Measurements from ENCODE around the gene FCF1. TPM values are rescaled to one million over a fixed set of nuclear protein-coding genes. Genes with fewer than 3 reads are reported as not detected.

FCF1 gene, protein sequence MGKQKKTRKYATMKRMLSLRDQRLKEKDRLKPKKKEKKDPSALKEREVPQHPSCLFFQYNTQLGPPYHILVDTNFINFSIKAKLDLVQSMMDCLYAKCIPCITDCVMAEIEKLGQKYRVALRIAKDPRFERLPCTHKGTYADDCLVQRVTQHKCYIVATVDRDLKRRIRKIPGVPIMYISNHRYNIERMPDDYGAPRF
- polyA plus RNA-seq (2013, experiment 1 of 2): 84.5 TPM
- 83.5 TPM for polyA plus RNA-seq (2013, experiment 2 of 2)

DNA sequence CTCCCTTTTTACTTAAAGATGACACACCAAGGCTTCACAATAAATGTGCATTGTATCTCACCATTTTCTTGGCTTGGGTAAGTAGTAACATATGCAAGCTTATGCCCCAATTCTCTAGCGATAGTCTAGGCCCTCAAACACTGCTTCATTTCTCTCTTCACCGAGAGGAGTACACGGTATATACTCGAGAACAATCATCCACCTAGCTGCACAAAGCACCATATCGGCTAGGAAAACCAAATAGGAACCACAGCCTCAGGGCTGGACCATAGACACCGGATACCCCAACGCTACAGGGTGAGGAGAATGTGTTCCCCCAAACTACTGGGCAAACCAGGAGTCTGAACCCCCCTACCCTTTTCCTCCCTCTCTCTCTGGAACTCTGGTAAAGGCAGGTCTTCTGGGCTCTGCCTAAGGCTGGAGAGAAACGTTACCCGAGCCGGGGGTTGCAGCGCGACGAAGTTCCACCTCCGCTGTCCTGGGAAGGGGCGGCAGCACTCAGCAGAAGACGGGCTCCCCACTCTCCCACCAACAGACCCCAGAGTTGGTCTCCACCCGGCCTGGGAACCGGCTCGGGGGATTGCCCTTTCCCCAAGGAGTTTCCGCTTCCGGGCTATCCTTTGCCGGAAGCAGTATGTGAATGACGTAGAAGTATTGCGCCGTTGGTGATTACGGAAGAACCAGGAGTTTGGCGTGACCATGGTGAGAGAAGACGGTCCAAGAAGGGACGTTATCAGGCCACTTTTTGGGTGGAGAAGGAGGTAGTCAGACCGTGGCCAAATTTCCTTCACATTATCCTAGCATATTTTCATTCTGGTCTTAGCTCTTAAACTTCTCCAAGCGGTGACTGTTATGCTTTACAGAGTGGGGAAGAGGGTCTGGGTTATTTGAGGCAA, at the start of gene FCF1, which contains the start of gene AREL1:
FCF1 (plus strand) TSS at position 646 of the 896 bp plus-strand sequence; CDS start at position 700, 54 bp downstream.
AREL1 (minus strand) TSS at position 582 of the 896 bp plus-strand sequence. CDS start 27,465 bp downstream, outside the sequence.
- peak within 1 kb of the TSS; percentile 97 for H3K9ac ChIP-seq (ENCODE audit: low read length)
- H3K79me1 ChIP-seq (ENCODE audit: low read length): peaks cover 14% of the 10 kb centered on the region
- H3K23ac ChIP-seq (ENCODE audit: low read length): no peak within 1 kb of the TSS
- no peak within 1 kb of the TSS for H2BK5ac ChIP-seq (ENCODE audit: low read length)
- peak within 1 kb of the TSS; percentile 91 for H4K5ac ChIP-seq (ENCODE audit: low read length)
- H3K4me2 ChIP-seq (ENCODE audit: low read length): peak within 1 kb of the TSS; percentile 99
- H3K4me3 ChIP-seq (ENCODE audit: low read length): peak within 1 kb of the TSS; percentile 100
- H4K8ac ChIP-seq (ENCODE audit: low read depth, low read length): peak within 1 kb of the TSS; percentile 98
- peaks cover 35% of the 10 kb centered on the region for H3K79me2 ChIP-seq (ENCODE audit: control insufficient read depth, insufficient read depth, low read length)
- peak within 1 kb of the TSS; percentile 97 for H3K56ac ChIP-seq (ENCODE audit: low read length)
- no peaks in the 10 kb centered on the region for H3K27me3 ChIP-seq (ENCODE audit: insufficient read depth, low read length, poor library complexity)
- no peaks in the 10 kb centered on the region for H3K36me3 ChIP-seq (ENCODE audit: control insufficient read depth, insufficient read depth, low read length)
- no CpG with 5 or more reads among the region's 31 CpGs for WGBS (ENCODE audit: extremely low coverage, insufficient coverage, low lambda C conversion rate)
- peak; percentile 97 for DNase-seq
- no peak within 1 kb of the TSS for H3K27ac ChIP-seq (ENCODE audit: low read depth, low read length)
- H3K4me1 ChIP-seq (ENCODE audit: control insufficient read depth, low read depth, low read length): peaks cover 1% of the 10 kb centered on the region
- no peak within 1 kb of the TSS for H2BK15ac ChIP-seq (replicated peaks; ENCODE audit: low read depth)
- no peak within 1 kb of the TSS for H3K18ac ChIP-seq (ENCODE audit: low read length)
- peak within 1 kb of the TSS; percentile 96 for H2AK5ac ChIP-seq (ENCODE audit: low read length)
- H3K4ac ChIP-seq (ENCODE audit: low read depth, low read length): peak within 1 kb of the TSS; percentile 26
- no peak within 1 kb of the TSS for H2BK120ac ChIP-seq (ENCODE audit: low read depth, low read length)

GRCh38 chr14:74663884-74664283, 49.1 kb upstream of the FCF1 start:
- Histone ChIP-seq H3K79me2 (ENCODE audit: control insufficient read depth, insufficient read depth, low read length) (no peaks in the 10 kb centered on the region), H3K4me3 (ENCODE audit: low read length) (no peak overlapping the region), H2BK15ac (replicated peaks; ENCODE audit: low read depth) (no peak overlapping the region), H3K36me3 (ENCODE audit: control insufficient read depth, insufficient read depth, low read length) (peaks cover 9% of the 10 kb centered on the region), H3K4me1 (ENCODE audit: control insufficient read depth, low read depth, low read length) (no peaks in the 10 kb centered on the region), H2BK120ac (ENCODE audit: low read depth, low read length) (no peak overlapping the region), H3K18ac (ENCODE audit: low read length) (no peak overlapping the region), H3K9ac (ENCODE audit: low read length) (no peak overlapping the region), H4K8ac (ENCODE audit: low read depth, low read length) (no peak overlapping the region), H3K56ac (ENCODE audit: low read length) (no peak overlapping the region), H2BK5ac (ENCODE audit: low read length) (no peak overlapping the region), H2AK5ac (ENCODE audit: low read length) (no peak overlapping the region), H3K4ac (ENCODE audit: low read depth, low read length) (no peak overlapping the region), H3K23ac (ENCODE audit: low read length) (no peak overlapping the region), H4K5ac (ENCODE audit: low read length) (no peak overlapping the region), H3K27me3 (ENCODE audit: insufficient read depth, low read length, poor library complexity) (no peaks in the 10 kb centered on the region), H3K4me2 (ENCODE audit: low read length) (no peak overlapping the region), H3K79me1 (ENCODE audit: low read length) (no peaks in the 10 kb centered on the region), H3K27ac (ENCODE audit: low read depth, low read length) (no peak overlapping the region)
- DNase-seq: no peak
- no CpG with 5 or more reads among the region's 7 CpGs for WGBS (ENCODE audit: extremely low coverage, insufficient coverage, low lambda C conversion rate)

DNA sequence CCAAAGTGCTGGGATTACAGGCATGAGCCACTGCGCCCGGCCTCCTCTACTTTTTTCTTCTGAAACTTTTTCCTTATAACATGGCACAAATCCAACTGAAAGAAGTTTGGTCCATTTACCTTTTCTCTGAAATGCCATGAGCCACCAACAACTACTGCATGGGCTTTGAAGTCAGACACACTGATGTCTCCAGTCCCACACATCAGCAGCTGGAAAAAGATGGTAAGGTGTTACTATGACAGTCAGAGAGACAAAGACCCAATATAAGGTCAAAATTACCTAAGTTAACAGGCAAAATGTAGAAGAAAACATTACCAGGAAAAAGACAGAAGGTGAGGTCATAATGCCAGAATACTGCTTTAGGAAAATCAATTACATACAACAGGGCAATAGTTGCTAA, 48.2 kb upstream of the FCF1 start:
- H3K4me2 ChIP-seq (ENCODE audit: low read length): no peak overlapping the region
- no peak overlapping the region for H2BK5ac ChIP-seq (ENCODE audit: low read length)
- no peak overlapping the region for H3K23ac ChIP-seq (ENCODE audit: low read length)
- no peaks in the 10 kb centered on the region for H3K4me1 ChIP-seq (ENCODE audit: control insufficient read depth, low read depth, low read length)
- no peak overlapping the region for H4K5ac ChIP-seq (ENCODE audit: low read length)
- no peak overlapping the region for H3K4ac ChIP-seq (ENCODE audit: low read depth, low read length)
- H3K79me2 ChIP-seq (ENCODE audit: control insufficient read depth, insufficient read depth, low read length): no peaks in the 10 kb centered on the region
- H3K27ac ChIP-seq (ENCODE audit: low read depth, low read length): no peak overlapping the region
- H3K18ac ChIP-seq (ENCODE audit: low read length): no peak overlapping the region
- no peaks in the 10 kb centered on the region for H3K79me1 ChIP-seq (ENCODE audit: low read length)
- no peak for DNase-seq
- no peak overlapping the region for H3K9ac ChIP-seq (ENCODE audit: low read length)
- peaks cover 11% of the 10 kb centered on the region for H3K36me3 ChIP-seq (ENCODE audit: control insufficient read depth, insufficient read depth, low read length)
- no peak overlapping the region for H3K56ac ChIP-seq (ENCODE audit: low read length)
- no peaks in the 10 kb centered on the region for H3K27me3 ChIP-seq (ENCODE audit: insufficient read depth, low read length, poor library complexity)
- no CpG with 5 or more reads among the region's 2 CpGs for WGBS (ENCODE audit: extremely low coverage, insufficient coverage, low lambda C conversion rate)
- H3K4me3 ChIP-seq (ENCODE audit: low read length): no peak overlapping the region
- no peak overlapping the region for H2BK120ac ChIP-seq (ENCODE audit: low read depth, low read length)
- no peak overlapping the region for H4K8ac ChIP-seq (ENCODE audit: low read depth, low read length)
- H2BK15ac ChIP-seq (replicated peaks; ENCODE audit: low read depth): no peak overlapping the region
- H2AK5ac ChIP-seq (ENCODE audit: low read length): no peak overlapping the region

- H4K8ac ChIP-seq (ENCODE audit: low read depth, low read length): no peak overlapping the region
- no peak overlapping the region for H3K4me2 ChIP-seq (ENCODE audit: low read length)
- H3K4ac ChIP-seq (ENCODE audit: low read depth, low read length): no peak overlapping the region
- H3K27me3 ChIP-seq (ENCODE audit: insufficient read depth, low read length, poor library complexity): no peaks in the 10 kb centered on the region
- no CpG with 5 or more reads among the region's 1 CpG for WGBS (ENCODE audit: extremely low coverage, insufficient coverage, low lambda C conversion rate)
- no peaks in the 10 kb centered on the region for H3K79me1 ChIP-seq (ENCODE audit: low read length)
- no peak overlapping the region for H2AK5ac ChIP-seq (ENCODE audit: low read length)
- no peak overlapping the region for H3K27ac ChIP-seq (ENCODE audit: low read depth, low read length)
- no peak overlapping the region for H3K56ac ChIP-seq (ENCODE audit: low read length)
- H4K5ac ChIP-seq (ENCODE audit: low read length): no peak overlapping the region
- no peak overlapping the region for H3K9ac ChIP-seq (ENCODE audit: low read length)
- no peak for DNase-seq
- H3K23ac ChIP-seq (ENCODE audit: low read length): no peak overlapping the region
- no peaks in the 10 kb centered on the region for H3K4me1 ChIP-seq (ENCODE audit: control insufficient read depth, low read depth, low read length)
- no peak overlapping the region for H2BK5ac ChIP-seq (ENCODE audit: low read length)
- H3K36me3 ChIP-seq (ENCODE audit: control insufficient read depth, insufficient read depth, low read length): peaks cover 13% of the 10 kb centered on the region
- H3K18ac ChIP-seq (ENCODE audit: low read length): no peak overlapping the region
- no peak overlapping the region for H3K4me3 ChIP-seq (ENCODE audit: low read length)
- no peak overlapping the region for H2BK15ac ChIP-seq (replicated peaks; ENCODE audit: low read depth)
- H3K79me2 ChIP-seq (ENCODE audit: control insufficient read depth, insufficient read depth, low read length): no peaks in the 10 kb centered on the region
- H2BK120ac ChIP-seq (ENCODE audit: low read depth, low read length): no peak overlapping the region
Observed at GRCh38 chr14:74667758-74668157, 45.2 kb upstream of the FCF1 start.

DNA sequence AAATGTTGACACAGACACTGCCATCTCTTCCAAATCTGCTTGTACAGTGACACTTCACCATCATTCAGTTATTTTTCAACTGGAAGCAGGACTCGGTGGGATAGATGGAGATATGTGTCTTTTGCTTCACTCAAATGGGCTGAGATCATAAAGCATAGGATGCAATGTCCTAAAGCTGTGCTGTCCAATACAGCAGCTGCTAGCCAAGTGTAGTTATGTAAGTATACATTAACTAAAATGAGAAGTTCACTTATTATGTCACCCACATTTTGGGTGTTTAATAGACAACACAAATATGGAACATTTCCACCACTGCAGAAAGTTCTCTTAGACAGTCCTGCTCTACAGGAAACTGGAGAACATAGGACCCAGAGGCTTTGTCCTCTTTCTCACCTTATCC, 43.7 kb upstream of the FCF1 start:
- no CpG with 5 or more reads among the region's 1 CpG for WGBS (ENCODE audit: extremely low coverage, insufficient coverage, low lambda C conversion rate)
- no peak overlapping the region for H3K23ac ChIP-seq (ENCODE audit: low read length)
- no peaks in the 10 kb centered on the region for H3K27me3 ChIP-seq (ENCODE audit: insufficient read depth, low read length, poor library complexity)
- no peak overlapping the region for H2BK15ac ChIP-seq (replicated peaks; ENCODE audit: low read depth)
- H3K79me1 ChIP-seq (ENCODE audit: low read length): no peaks in the 10 kb centered on the region
- no peak overlapping the region for H3K18ac ChIP-seq (ENCODE audit: low read length)
- no peak overlapping the region for H4K5ac ChIP-seq (ENCODE audit: low read length)
- peaks cover 11% of the 10 kb centered on the region for H3K36me3 ChIP-seq (ENCODE audit: control insufficient read depth, insufficient read depth, low read length)
- H3K79me2 ChIP-seq (ENCODE audit: control insufficient read depth, insufficient read depth, low read length): no peaks in the 10 kb centered on the region
- no peak overlapping the region for H4K8ac ChIP-seq (ENCODE audit: low read depth, low read length)
- no peak overlapping the region for H2BK120ac ChIP-seq (ENCODE audit: low read depth, low read length)
- H3K4ac ChIP-seq (ENCODE audit: low read depth, low read length): no peak overlapping the region
- H3K4me2 ChIP-seq (ENCODE audit: low read length): no peak overlapping the region
- H3K4me3 ChIP-seq (ENCODE audit: low read length): no peak overlapping the region
- H2BK5ac ChIP-seq (ENCODE audit: low read length): no peak overlapping the region
- H2AK5ac ChIP-seq (ENCODE audit: low read length): no peak overlapping the region
- H3K4me1 ChIP-seq (ENCODE audit: control insufficient read depth, low read depth, low read length): no peaks in the 10 kb centered on the region
- no peak for DNase-seq
- no peak overlapping the region for H3K27ac ChIP-seq (ENCODE audit: low read depth, low read length)
- H3K56ac ChIP-seq (ENCODE audit: low read length): no peak overlapping the region
- H3K9ac ChIP-seq (ENCODE audit: low read length): no peak overlapping the region
